Measurements from ENCODE around the gene INPP5A. TPM values are rescaled to one million over a fixed set of nuclear protein-coding genes. Genes with fewer than 3 reads are reported as not detected.

Gene INPP5A
- total RNA-seq, 3 donors from 2014 or later: 5.8 to 8.8 (median 6.9) TPM

DNA sequence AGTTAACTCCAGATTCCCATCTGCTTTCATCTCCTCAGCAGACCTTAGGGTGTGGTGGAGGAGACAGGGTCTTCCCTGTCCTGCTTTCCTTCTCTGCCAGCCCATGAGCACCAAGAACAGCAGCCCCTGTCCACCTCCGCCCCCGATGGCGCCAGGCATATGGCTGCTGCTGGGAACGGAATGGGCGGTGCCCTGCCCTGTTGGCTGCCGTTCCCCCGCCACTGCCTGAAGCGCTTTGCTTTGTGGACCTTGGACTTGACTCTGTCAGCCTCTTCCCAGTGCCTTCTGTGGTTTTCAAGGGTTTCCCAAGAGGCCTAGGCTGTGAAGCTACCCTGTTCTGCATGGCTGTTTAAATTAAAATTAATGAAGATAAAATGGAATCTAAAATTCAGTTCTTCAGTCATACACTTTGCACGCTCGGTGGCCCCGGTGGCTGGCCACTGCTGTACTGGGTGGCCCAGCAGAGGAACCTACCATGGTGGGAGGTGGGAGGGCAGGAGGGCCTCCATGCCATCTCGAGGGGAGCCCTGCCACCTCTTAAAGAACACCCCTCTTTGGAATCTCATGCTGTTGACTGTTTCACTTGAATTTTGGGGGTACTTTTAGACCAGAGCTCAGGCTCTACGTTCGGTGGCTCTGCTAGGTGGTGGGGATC, 169.7 kb downstream of the INPP5A start:
- H3K27me3 Mint-ChIP-seq (ENCODE audit: low read depth): no peaks in the 10 kb centered on the region
- peaks cover 12% of the 10 kb centered on the region for H3K9me3 Mint-ChIP-seq
- DNase-seq: no peak
- no peak for ATAC-seq
- peaks cover 34% of the 10 kb centered on the region for H3K36me3 Mint-ChIP-seq (ENCODE audit: insufficient read depth)
- H3K4me1 Mint-ChIP-seq (ENCODE audit: low read depth): no peaks in the 10 kb centered on the region
- H3K4me3 Mint-ChIP-seq: no peak overlapping the region

- H3K4me1 Mint-ChIP-seq (ENCODE audit: low read depth): no peaks in the 10 kb centered on the region
- H3K4me3 Mint-ChIP-seq: no peak overlapping the region
- DNase-seq: no peak
- no peak for ATAC-seq
- H3K27me3 Mint-ChIP-seq (ENCODE audit: low read depth): no peaks in the 10 kb centered on the region
- peaks cover 37% of the 10 kb centered on the region for H3K36me3 Mint-ChIP-seq (ENCODE audit: insufficient read depth)
- H3K9me3 Mint-ChIP-seq: peaks cover 12% of the 10 kb centered on the region
These were observed 170.2 kb downstream of the INPP5A start for GRCh38 chr10:132707776-132708171.

GRCh38 chr10:132708441-132708840, 170.9 kb downstream of the INPP5A start:
- H3K4me1 Mint-ChIP-seq (ENCODE audit: low read depth): no peaks in the 10 kb centered on the region
- H3K36me3 Mint-ChIP-seq (ENCODE audit: insufficient read depth): peaks cover 41% of the 10 kb centered on the region
- DNase-seq (no peak), ATAC-seq (no peak)
- no peak overlapping the region for H3K4me3 Mint-ChIP-seq
- H3K9me3 Mint-ChIP-seq: peaks cover 12% of the 10 kb centered on the region
- no peaks in the 10 kb centered on the region for H3K27me3 Mint-ChIP-seq (ENCODE audit: low read depth)

GRCh38 chr10:132708936-132709335, 171.3 kb downstream of the INPP5A start:
- H3K9me3 Mint-ChIP-seq: peaks cover 12% of the 10 kb centered on the region
- ATAC-seq: no peak

DNA sequence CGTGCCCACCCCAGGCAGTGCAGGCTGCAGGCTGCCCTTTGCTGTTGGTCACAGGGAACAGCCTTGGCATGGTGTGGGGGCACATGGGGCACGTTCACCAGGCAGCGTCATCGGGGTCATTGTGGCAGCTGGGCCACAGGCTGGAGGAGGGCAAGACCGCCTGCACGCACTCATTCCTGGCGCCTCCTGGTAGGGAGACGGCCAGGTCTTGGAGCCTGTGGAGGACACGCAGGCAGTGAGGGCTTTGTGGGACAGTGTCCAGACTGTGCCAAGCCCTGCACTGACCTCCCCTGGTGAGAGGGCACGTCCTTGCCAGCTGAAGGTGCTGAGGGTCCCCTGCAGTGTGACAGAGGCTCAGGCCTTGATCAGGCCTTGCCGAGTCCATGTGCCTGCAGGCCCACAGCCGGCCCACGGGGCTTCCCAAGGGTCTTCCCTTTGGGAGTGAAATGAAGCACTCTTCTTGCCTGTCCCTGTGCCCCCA, 171.9 kb downstream of the INPP5A start:
- no peak overlapping the region for H3K4me3 Mint-ChIP-seq
- ATAC-seq (no peak), DNase-seq (no peak)
- peaks cover 38% of the 10 kb centered on the region for H3K36me3 Mint-ChIP-seq (ENCODE audit: insufficient read depth)
- no peaks in the 10 kb centered on the region for H3K4me1 Mint-ChIP-seq (ENCODE audit: low read depth)
- peaks cover 12% of the 10 kb centered on the region for H3K9me3 Mint-ChIP-seq
- no peaks in the 10 kb centered on the region for H3K27me3 Mint-ChIP-seq (ENCODE audit: low read depth)

More at GRCh38 chr10:132708936-132709335, 171.3 kb downstream of the INPP5A start:
- H3K36me3 Mint-ChIP-seq (ENCODE audit: insufficient read depth): peaks cover 39% of the 10 kb centered on the region
- H3K4me3 Mint-ChIP-seq: no peak overlapping the region
- no peak for DNase-seq
- no peaks in the 10 kb centered on the region for H3K27me3 Mint-ChIP-seq (ENCODE audit: low read depth)
- no peaks in the 10 kb centered on the region for H3K4me1 Mint-ChIP-seq (ENCODE audit: low read depth)

GRCh38 chr10:132710036-132710686, 172.6 kb downstream of the INPP5A start:
- peaks cover 12% of the 10 kb centered on the region for H3K9me3 Mint-ChIP-seq
- no peak overlapping the region for H3K4me3 Mint-ChIP-seq
- ATAC-seq: no peak

GRCh38 chr10:132710746-132711612, 173.4 kb downstream of the INPP5A start:
- no peaks in the 10 kb centered on the region for H3K4me1 Mint-ChIP-seq (ENCODE audit: low read depth)
- peaks cover 5% of the 10 kb centered on the region for H3K9me3 Mint-ChIP-seq
- no peak for ATAC-seq
- DNase-seq: no peak
- H3K27me3 Mint-ChIP-seq (ENCODE audit: low read depth): no peaks in the 10 kb centered on the region
- H3K4me3 Mint-ChIP-seq: no peak overlapping the region
- peaks cover 28% of the 10 kb centered on the region for H3K36me3 Mint-ChIP-seq (ENCODE audit: insufficient read depth)

More at GRCh38 chr10:132710036-132710686, 172.6 kb downstream of the INPP5A start:
- peaks cover 35% of the 10 kb centered on the region for H3K36me3 Mint-ChIP-seq (ENCODE audit: insufficient read depth)
- DNase-seq: no peak
- no peaks in the 10 kb centered on the region for H3K27me3 Mint-ChIP-seq (ENCODE audit: low read depth)
- no peaks in the 10 kb centered on the region for H3K4me1 Mint-ChIP-seq (ENCODE audit: low read depth)

DNA sequence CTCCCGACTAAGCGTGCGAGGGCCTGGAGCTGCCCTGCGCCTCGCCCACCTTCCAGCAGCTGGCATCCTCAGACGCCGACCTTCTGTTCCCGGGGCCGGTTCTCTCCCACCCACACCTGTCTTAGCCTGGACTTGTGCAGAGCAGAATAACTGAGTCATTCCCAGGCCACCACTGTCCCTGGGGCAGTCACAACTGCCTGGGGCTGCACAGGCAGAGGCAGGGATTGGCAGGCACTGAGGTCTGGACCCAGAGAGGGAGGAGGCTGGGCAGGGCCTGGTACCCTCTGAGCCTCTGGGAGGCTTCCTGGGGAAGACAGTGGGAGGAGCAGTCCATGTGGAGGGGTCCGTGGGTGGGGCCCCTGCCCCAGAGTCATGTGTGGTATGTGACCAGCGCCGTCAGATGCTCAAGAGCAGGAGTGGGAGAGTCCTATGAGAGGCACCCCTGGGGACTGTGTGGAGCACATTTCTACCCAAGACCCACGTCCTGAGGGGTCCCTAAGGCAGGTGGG, 174.1 kb downstream of the INPP5A start:
- Mint-ChIP-seq H3K4me1 (ENCODE audit: low read depth) (no peaks in the 10 kb centered on the region), H3K4me3 (no peak overlapping the region), H3K36me3 (ENCODE audit: insufficient read depth) (peaks cover 24% of the 10 kb centered on the region), H3K9me3 (no peaks in the 10 kb centered on the region), H3K27me3 (ENCODE audit: low read depth) (no peaks in the 10 kb centered on the region)
- DNase-seq: no peak
- ATAC-seq: no peak

DNA sequence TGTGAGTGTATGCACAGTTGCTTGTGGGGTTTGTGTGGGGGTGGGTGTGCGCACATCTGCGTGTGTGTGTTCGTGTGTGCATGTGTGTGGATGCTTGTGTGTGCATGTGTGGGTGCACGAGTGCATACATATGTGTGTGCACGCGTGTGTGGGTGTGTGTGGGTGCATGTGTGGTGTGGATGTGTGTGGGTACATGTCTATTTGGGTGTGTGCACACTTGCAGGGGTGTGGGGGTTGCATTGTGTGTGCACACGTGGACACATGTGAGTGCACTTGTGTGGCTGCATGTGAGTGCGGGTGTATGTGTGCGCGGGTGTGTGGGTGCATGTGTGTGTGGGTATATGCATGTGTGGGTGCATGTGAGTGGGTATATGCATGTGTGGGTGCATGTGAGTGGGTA, 174.7 kb downstream of the INPP5A start:
- H3K9me3 Mint-ChIP-seq: no peaks in the 10 kb centered on the region
- DNase-seq (no peak), ATAC-seq (no peak)
- peaks cover 19% of the 10 kb centered on the region for H3K36me3 Mint-ChIP-seq (ENCODE audit: insufficient read depth)
- H3K27me3 Mint-ChIP-seq (ENCODE audit: low read depth): no peaks in the 10 kb centered on the region
- H3K4me3 Mint-ChIP-seq: no peak overlapping the region
- no peaks in the 10 kb centered on the region for H3K4me1 Mint-ChIP-seq (ENCODE audit: low read depth)

DNA sequence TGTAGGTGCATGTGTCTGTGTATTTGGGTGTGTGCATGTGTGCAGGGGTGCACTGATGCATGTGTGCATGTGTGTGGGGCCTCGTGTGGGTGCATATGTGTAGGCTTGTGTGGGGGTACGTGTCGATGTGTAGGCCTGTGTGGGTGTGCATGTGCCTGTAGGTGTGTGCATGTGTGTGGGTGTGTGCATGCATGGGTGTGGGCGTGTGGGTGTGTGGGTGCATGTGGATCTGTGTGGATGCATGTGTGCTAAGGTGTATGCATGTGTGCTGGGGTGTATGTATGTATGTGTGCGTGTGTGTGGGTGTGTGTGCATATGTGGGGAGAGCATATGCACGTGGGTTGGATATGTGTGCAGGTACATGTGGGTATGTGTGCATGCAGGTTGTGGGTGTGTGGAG, 175.2 kb downstream of the INPP5A start:
- ATAC-seq (no peak), DNase-seq (no peak)
- Mint-ChIP-seq H3K27me3 (ENCODE audit: low read depth) (no peaks in the 10 kb centered on the region), H3K36me3 (ENCODE audit: insufficient read depth) (peaks cover 19% of the 10 kb centered on the region), H3K9me3 (no peaks in the 10 kb centered on the region), H3K4me1 (ENCODE audit: low read depth) (no peaks in the 10 kb centered on the region), H3K4me3 (no peak overlapping the region)

DNA sequence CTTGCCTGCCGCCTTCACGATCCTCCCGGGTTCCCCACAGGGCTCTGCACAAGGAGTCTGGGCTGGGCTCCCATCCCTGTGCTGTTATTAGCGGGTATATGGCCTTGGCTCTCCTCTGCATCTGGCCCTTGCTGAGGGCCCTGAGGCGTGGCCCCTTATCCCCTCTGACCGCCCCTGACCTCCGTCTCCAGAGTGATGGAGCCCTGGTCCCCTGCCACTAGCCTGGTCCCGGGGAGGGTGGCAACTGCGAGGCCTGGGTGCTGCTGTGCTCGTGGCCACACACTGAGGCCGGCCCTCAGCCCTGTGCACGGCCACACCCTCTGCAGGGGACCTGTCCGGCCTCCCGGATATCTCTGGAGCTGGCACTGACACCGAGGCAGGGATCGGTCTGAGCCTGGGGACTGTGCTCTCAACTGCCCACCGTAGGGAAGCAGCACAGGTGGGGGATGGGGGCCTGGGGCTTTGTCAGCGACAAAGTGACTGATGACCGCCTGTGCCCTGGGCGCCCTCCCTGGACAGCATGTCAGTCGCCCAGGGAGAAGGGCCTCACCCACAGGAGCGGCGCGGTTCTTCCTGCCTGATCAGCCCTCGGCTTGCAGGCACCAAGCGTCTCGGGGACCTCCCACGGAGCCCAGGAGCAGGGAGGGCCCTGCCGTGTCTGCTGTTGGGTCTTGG, 176.0 kb downstream of the INPP5A start:
- Mint-ChIP-seq H3K4me1 (ENCODE audit: low read depth) (no peaks in the 10 kb centered on the region), H3K27me3 (ENCODE audit: low read depth) (no peaks in the 10 kb centered on the region), H3K9me3 (no peaks in the 10 kb centered on the region), H3K4me3 (no peak overlapping the region), H3K36me3 (ENCODE audit: insufficient read depth) (peaks cover 15% of the 10 kb centered on the region)
- DNase-seq (no peak), ATAC-seq (no peak)

GRCh38 chr10:132714096-132714985, 176.8 kb downstream of the INPP5A start:
- ATAC-seq (no peak), DNase-seq (no peak)
- Mint-ChIP-seq H3K4me1 (ENCODE audit: low read depth) (no peaks in the 10 kb centered on the region), H3K27me3 (ENCODE audit: low read depth) (no peaks in the 10 kb centered on the region), H3K4me3 (no peak overlapping the region), H3K36me3 (ENCODE audit: insufficient read depth) (peaks cover 14% of the 10 kb centered on the region), H3K9me3 (no peaks in the 10 kb centered on the region)
